H1 (cell line): ENCODE measurements around the gene CKM. TPM values are rescaled to one million over a fixed set of nuclear protein-coding genes. Genes with fewer than 3 reads are reported as not detected.

Experiments used
- CTCF ChIA-PET: fragments of 300-600 bp; sonication (Branson Sonifier 250); formaldehyde crosslinking; loops from one replicate; lab custom pipeline; 2021; ENCODE audit not compliant: partially characterized antibody; lab: Charles Lee
- POLR2A ChIA-PET: fragments of 300-600 bp; sonication (Branson Sonifier 250); formaldehyde crosslinking; loops from one replicate; lab custom pipeline; 2021; ENCODE audit warnings: inconsistent platforms; ENCODE audit not compliant: partially characterized antibody; lab: Charles Lee
- DNase-seq, 2 experiments: peaks; one replicate each; pipeline versions ENCODE4 v3.0.0 to v3.0.0-alpha.2; 2010 to 2022; ENCODE audit warnings: low spot score in 2 of 2, low read depth in 1 of 2, mixed read lengths in 1 of 2
- FAIRE-seq: peaks from 2 replicates; lab custom pipeline; 2011; peaks lifted over from hg19 to GRCh38; lab: Jason Lieb, UNC
- H2AFZ ChIP-seq: 2 replicates; pipeline ENCODE4 v1.8.1; 2012; ENCODE audit warnings: low read length, inconsistent platforms
- H2AK5ac ChIP-seq: 2 replicates; pipeline ENCODE4 v1.6.1; 2013; ENCODE audit warnings: low read depth, low read length
- H2BK120ac ChIP-seq: replicated peaks from 2 replicates; pipeline ENCODE3; 2013; ENCODE audit warnings: low read depth, low read length, inconsistent platforms
- H2BK12ac ChIP-seq: 2 replicates; pipeline ENCODE4 v1.6.1; 2013; ENCODE audit warnings: low read depth, low read length
- H2BK15ac ChIP-seq: 2 replicates; pipeline ENCODE4 v1.6.1; 2013; ENCODE audit warnings: low read length
- H2BK20ac ChIP-seq: 2 replicates; pipeline ENCODE4 v1.6.1; 2013; ENCODE audit warnings: low read length
- H2BK5ac ChIP-seq: 2 replicates; pipeline ENCODE4 v1.6.1; 2013; ENCODE audit warnings: low read depth, low read length
- H3K14ac ChIP-seq: 2 replicates; pipeline ENCODE4 v1.6.1; 2013; ENCODE audit warnings: inconsistent platforms; ENCODE audit not compliant: insufficient read length
- H3K18ac ChIP-seq: 2 replicates; pipeline ENCODE4 v1.6.1; 2013; ENCODE audit warnings: low read length; ENCODE audit errors: extremely low read depth
- H3K23ac ChIP-seq: 2 replicates; pipeline ENCODE4 v1.6.1; 2013; ENCODE audit warnings: inconsistent platforms; ENCODE audit not compliant: insufficient read length
- H3K23me2 ChIP-seq: 2 replicates; pipeline ENCODE4 v1.6.1; 2013; ENCODE audit warnings: low read depth, low read length
- H3K27ac ChIP-seq: 2 replicates; pipeline ENCODE4 v1.6.1; 2011; ENCODE audit warnings: low read depth, low read length, inconsistent platforms
- H3K27me3 ChIP-seq, 4 experiments: replicated peaks in 1 of 4; 1 replicate in 1 of 4; 2 replicates in 3 of 4; pipeline versions ENCODE4 v1.6.1 to v1.8.1; 2011 to 2013; ENCODE audit warnings: low read length in 3 of 4, mild to moderate bottlenecking in 3 of 4, inconsistent platforms in 2 of 4, mixed read lengths in 2 of 4, moderate library complexity in 1 of 4; ENCODE audit not compliant: control insufficient read depth in 3 of 4, insufficient read depth in 3 of 4; ENCODE audit errors: extremely low read depth in 1 of 4
- H3K36me3 ChIP-seq, 4 experiments: 2 replicates each; pipeline versions ENCODE4 v1.6.1 to v1.8.1; 2011 to 2013; ENCODE audit warnings: mild to moderate bottlenecking in 4 of 4, low read length in 3 of 4, moderate library complexity in 2 of 4, control low read depth in 1 of 4, inconsistent platforms in 1 of 4; ENCODE audit not compliant: insufficient read depth in 4 of 4, control insufficient read depth in 2 of 4
- H3K4ac ChIP-seq: replicated peaks from 2 replicates; pipeline ENCODE3; 2013; ENCODE audit warnings: low read length, low read depth, mixed read lengths, inconsistent platforms; ENCODE audit not compliant: insufficient read length
- H3K4me1 ChIP-seq, 4 experiments: replicated peaks in 1 of 4; 1 replicate in 1 of 4; 2 replicates in 3 of 4; pipeline versions ENCODE4 v1.6.1 to v1.8.1; 2011 to 2013; ENCODE audit warnings: low read length in 3 of 4, inconsistent platforms in 2 of 4, mixed read lengths in 1 of 4; ENCODE audit not compliant: insufficient read depth in 4 of 4, control insufficient read depth in 3 of 4
- H3K4me2 ChIP-seq, 2 experiments: 2 replicates each; pipeline versions ENCODE4 v1.6.1 to v1.8.1; 2011 to 2013; ENCODE audit warnings: low read depth in 2 of 2, low read length in 2 of 2, control low read depth in 1 of 2, inconsistent platforms in 1 of 2, mild to moderate bottlenecking in 1 of 2; ENCODE audit not compliant: insufficient read depth in 1 of 2
- H3K4me3 ChIP-seq, 4 experiments: fragments of 200-600, 300-600 bp in 1 of 4; sonication (generic), shearing (Covaris generic), sonication (Bioruptor Twin) in 1 of 4; 2 replicates each; pipeline versions ENCODE4 v1.5.1 to v1.8.1; 2011 to 2016; ENCODE audit warnings: low read length in 4 of 4, low read depth in 3 of 4, control low read depth in 2 of 4, inconsistent platforms in 2 of 4, mild to moderate bottlenecking in 2 of 4, mixed read lengths in 1 of 4, moderate library complexity in 1 of 4; ENCODE audit not compliant: insufficient read depth in 2 of 4; ENCODE audit errors: extremely low read depth in 1 of 4
- H3K56ac ChIP-seq: replicated peaks from 2 replicates; pipeline ENCODE3; 2013; ENCODE audit warnings: low read depth, mild to moderate bottlenecking, mixed read lengths, low read length, inconsistent platforms; ENCODE audit not compliant: insufficient read length
- H3K79me1 ChIP-seq: 2 replicates; pipeline ENCODE4 v1.6.1; 2013; ENCODE audit warnings: low read depth, low read length, control low read depth
- H3K79me2 ChIP-seq, 2 experiments: 2 replicates each; pipeline versions ENCODE4 v1.6.1 to v1.8.1; 2012 to 2013; ENCODE audit warnings: low read length in 2 of 2, mild to moderate bottlenecking in 2 of 2, inconsistent platforms in 1 of 2; ENCODE audit not compliant: insufficient read depth in 2 of 2, control insufficient read depth in 1 of 2
- H3K9ac ChIP-seq, 4 experiments: replicated peaks in 1 of 4; 1 replicate in 1 of 4; 2 replicates in 3 of 4; pipeline versions ENCODE4 v1.6.1 to v1.8.1; 2011 to 2013; ENCODE audit warnings: low read depth in 3 of 4, low read length in 3 of 4, control low read depth in 2 of 4, mild to moderate bottlenecking in 2 of 4, moderate library complexity in 2 of 4, inconsistent platforms in 1 of 4; ENCODE audit errors: extremely low read depth in 1 of 4
- H3K9me3 ChIP-seq, 2 experiments: 2 replicates each; pipeline versions ENCODE4 v1.6.1 to v1.8.1; 2012 to 2013; ENCODE audit warnings: mild to moderate bottlenecking in 2 of 2, moderate library complexity in 2 of 2, control low read depth in 1 of 2, inconsistent platforms in 1 of 2, low read depth in 1 of 2, low read length in 1 of 2, mixed read lengths in 1 of 2; ENCODE audit not compliant: insufficient read depth in 2 of 2
- H4K20me1 ChIP-seq, 2 experiments: replicated peaks in 1 of 2; 2 replicates each; pipeline versions ENCODE3 to v1.8.1; 2011 to 2013; ENCODE audit warnings: inconsistent platforms in 2 of 2, low read length in 2 of 2, mild to moderate bottlenecking in 1 of 2; ENCODE audit not compliant: insufficient read depth in 2 of 2, control insufficient read depth in 1 of 2
- H4K5ac ChIP-seq: 2 replicates; pipeline ENCODE4 v1.6.1; 2013; ENCODE audit warnings: low read length, low read depth, mixed read lengths, inconsistent platforms; ENCODE audit not compliant: insufficient read length
- H4K8ac ChIP-seq: 2 replicates; pipeline ENCODE4 v1.8.0; 2013; ENCODE audit warnings: mild to moderate bottlenecking, moderate library complexity, low read length, inconsistent platforms; ENCODE audit not compliant: insufficient read depth; ENCODE audit errors: extremely low read depth
- H4K91ac ChIP-seq: replicated peaks from 2 replicates; pipeline ENCODE3; 2013; ENCODE audit warnings: low read length, mixed read lengths, inconsistent platforms; ENCODE audit not compliant: insufficient read length
- CHD2 ChIP-seq: IDR thresholded peaks from 2 replicates; pipeline ENCODE4 v1.6.1; 2012; ENCODE audit warnings: low read length, improper control_type of control experiment
- CTBP2 ChIP-seq: IDR thresholded peaks from 2 replicates; pipeline ENCODE4 v1.7.0; 2011; ENCODE audit warnings: borderline replicate concordance, mild to moderate bottlenecking, moderate library complexity, mixed read lengths, low read length; ENCODE audit not compliant: insufficient read depth, insufficient read length
- E2F6 ChIP-seq: IDR thresholded peaks from 2 replicates; pipeline ENCODE4 v1.6.1; 2012; ENCODE audit warnings: inconsistent platforms
- HDAC6 ChIP-seq: IDR thresholded peaks from one replicate; pipeline ENCODE4 v1.7.1; 2012; ENCODE audit warnings: low read depth, mild to moderate bottlenecking, inconsistent platforms, low read length, moderate library complexity
- JUN ChIP-seq: IDR thresholded peaks from 2 replicates; pipeline ENCODE4 v1.6.1; 2011; ENCODE audit warnings: low read depth, mild to moderate bottlenecking, improper control_type of control experiment, low read length
- JUND ChIP-seq: IDR thresholded peaks from 2 replicates; pipeline ENCODE4 v1.6.1; 2011; ENCODE audit warnings: mild to moderate bottlenecking, improper control_type of control experiment, low read length
- PHF8 ChIP-seq: fragments of 200-600 bp; sonication (generic); conservative IDR thresholded peaks from 2 replicates; pipeline ENCODE4 v1.7.1; 2012; ENCODE audit warnings: low read depth, mild to moderate bottlenecking, inconsistent platforms, low read length, moderate library complexity
- RNF2 ChIP-seq: fragments of 200-900, 300-1000 bp; sonication (generic); IDR thresholded peaks from 2 replicates; pipeline ENCODE4 v1.7.1; 2016; ENCODE audit warnings: borderline replicate concordance, low read depth, mild to moderate bottlenecking, antibody characterized with exemption, low read length; ENCODE audit not compliant: poor library complexity, severe bottlenecking; ENCODE audit errors: missing control alignments
- SIN3A ChIP-seq, 2 experiments: IDR thresholded peaks in 1 of 2; conservative IDR thresholded peaks in 1 of 2; 2 replicates each; pipeline ENCODE4 v1.6.1; 2011 to 2012; ENCODE audit warnings: low read length in 2 of 2, improper control_type of control experiment in 1 of 2, low read depth in 1 of 2, mild to moderate bottlenecking in 1 of 2
- SIX5 ChIP-seq: IDR thresholded peaks from 2 replicates; pipeline ENCODE4 v1.6.1; 2011; ENCODE audit warnings: mild to moderate bottlenecking, low read depth, low read length
- SRF ChIP-seq: IDR thresholded peaks from 2 replicates; pipeline ENCODE4 v1.6.1; 2011; ENCODE audit warnings: mild to moderate bottlenecking, low read depth, low read length, moderate library complexity
- SUZ12 ChIP-seq: fragments of 200-600 bp; sonication (generic); IDR thresholded peaks from 2 replicates; pipeline ENCODE4 v1.6.1; 2012; ENCODE audit warnings: mild to moderate bottlenecking, inconsistent platforms, low read length, moderate library complexity, mixed read lengths
- TAF1 ChIP-seq: IDR thresholded peaks from 2 replicates; pipeline ENCODE4 v1.6.1; 2011; ENCODE audit warnings: mild to moderate bottlenecking, low read depth, low read length
- WGBS, 2 experiments: shearing (Covaris generic) in 1 of 2; methylation state at CpG; one replicate each; pipeline versions ENCODE4 v1.1.6 to v1.1.7; 2013 to 2015; ENCODE audit warnings: low lambda C conversion rate in 2 of 2, mixed read lengths in 2 of 2, inconsistent platforms in 1 of 2, low coverage in 1 of 2, missing lambda C conversion rate in 1 of 2; ENCODE audit not compliant: insufficient replicate concordance in 2 of 2, insufficient coverage in 1 of 2, insufficient read length in 1 of 2; ENCODE audit errors: extremely low coverage in 1 of 2, missing lambda C conversion rate in 1 of 2; 5-methylcytosine and 5-hydroxymethylcytosine counted together
- polyA plus RNA-seq, 7 experiments: library from polyadenylated mRNA; depleted of rRNA in 3 of 7; stranded (reverse) in 5 of 7; unstranded in 2 of 7; fragments of >200 nt in 5 of 7; fragments of 200-250 nt in 2 of 7; gene quantifications; 1 replicate in 5 of 7; 2 replicates in 1 of 7; 4 replicates in 1 of 7; pipeline versions ENCODE4 v1.2.1 to v1.2.3, GENCODE V29; 2011 to 2013; ENCODE audit warnings: missing spikeins in 2 of 7, mixed read lengths in 2 of 7
- total RNA-seq: library from RNA; stranded (reverse); fragmentation: NEBNext Ultra II Directional; extraction: Animal tissue kit (Norgen Biotek cat#: 25700); gene quantifications from 2 replicates; pipeline ENCODE4 v1.2.1, GENCODE V29; 2021

CKM gene
- total and polyA plus RNA-seq, 2 of the 8 experiments (the other 6 are each of a cell fraction or from before 2014, with no cell fraction given) = 0.08 TPM; not detected in 1

GRCh38 chr19:45322311-45322710 lies 364 bp downstream of the CKM start:
- Histone ChIP-seq H2AK5ac (no peak overlapping the region), H3K36me3 (no peaks in the 10 kb centered on the region), H3K27ac (no peak overlapping the region), H3K23me2 (peaks cover 3% of the 10 kb centered on the region; the same call in 1 of the 2 replicates), H3K4me2 (no peak overlapping the region; a peak in 1 of 4 replicates), H3K79me1 (no peaks in the 10 kb centered on the region), H4K8ac (no peak overlapping the region), H4K20me1 (peaks cover 0 to 2% of the 10 kb centered on the region in 2 experiments), H3K27me3 (peaks cover 0 to 14% (median 13%) of the 10 kb centered on the region in 4 experiments; a peak in 5 of 7 replicates), H3K56ac (no peak overlapping the region), H3K79me2 (no peaks in the 10 kb centered on the region), H3K18ac (no peak overlapping the region), H2BK12ac (0 out of 2 replicates have a peak overlapping the region, but pooled peaks have one; percentile 39), H3K4ac (no peak overlapping the region), H2BK5ac (no peak overlapping the region), H4K91ac (no peak overlapping the region), H3K23ac (no peak overlapping the region), H2AFZ (no peak overlapping the region), H3K9ac (no peak overlapping the region; a peak in 1 of 7 replicates), H3K4me1 (peaks cover 2 to 18% (median 6%) of the 10 kb centered on the region in 4 experiments; a peak in 6 of 7 replicates), H3K9me3 (no peaks in the 10 kb centered on the region), H2BK15ac (0 out of 2 replicates have a peak overlapping the region, but pooled peaks have one; percentile 46), H3K4me3 (no peak overlapping the region), H4K5ac (no peak overlapping the region), H2BK20ac (no peak overlapping the region), H3K14ac (no peak overlapping the region), H2BK120ac (no peak overlapping the region)
- POLR2A ChIA-PET = no interaction called here
- FAIRE-seq (no peak), DNase-seq (no peak)
- CTCF ChIA-PET = interaction anchor here (0.7 to 4.0 kb wide), 4 partner anchors 16 to 179 kb away, joined by 3 to 13 read pairs (median 4); no protein-coding TSS in a partner anchor
- 85% methylated on average over 11 of the region's 11 CpGs; no CpG with 5 or more reads in 1 of the 2 experiments for WGBS, 2 experiments
- TF ChIP-seq HDAC6 (no peak), CHD2 (no peak), PHF8 (no peak), JUN (no peak), SIN3A (conservative IDR thresholded peaks at IDR 0.05 in 1 of 2, IDR thresholded peaks at IDR 0.05 in 1 of 2; ENCODE audit: low read depth in 1 of 2, low read length in 2 of 2) (no peak), SIX5 (no peak), RNF2 (no peak), E2F6 (no peak), CTBP2 (no peak), JUND (no peak), SRF (no peak), SUZ12 (no peak), TAF1 (no peak)
